NCI-H2029 (cell line): ENCODE data around the gene BCDIN3D.

Source experiments
- DNase-seq: peaks from one replicate; lab custom pipeline; 2025; lab: John Stamatoyannopoulos, UW

Gene BCDIN3D

GRCh38 chr12:49796606-49797448 lies 46.1 kb downstream of the BCDIN3D start:
- no peak for DNase-seq

- DNase-seq: no peak
Measured at GRCh38 chr12:49796155-49796554, 46.8 kb downstream of the BCDIN3D start.

- no peak for DNase-seq
Measured at GRCh38 chr12:49795654-49796105, 47.2 kb downstream of the BCDIN3D start.

GRCh38 chr12:49794811-49795653 lies 47.9 kb downstream of the BCDIN3D start:
- no peak for DNase-seq

GRCh38 chr12:49794021-49794420 lies 48.9 kb downstream of the BCDIN3D start:
- DNase-seq: no peak

GRCh38 chr12:49793620-49794019 lies 49.3 kb downstream of the BCDIN3D start:
- DNase-seq: no peak

- DNase-seq: no peak
Measured at GRCh38 chr12:49792976-49793580, 49.8 kb downstream of the BCDIN3D start.

GRCh38 chr12:49792181-49792970 lies 50.5 kb downstream of the BCDIN3D start:
- DNase-seq: no peak

- DNase-seq: no peak
Measured at GRCh38 chr12:49791700-49792099, 51.2 kb downstream of the BCDIN3D start.

GRCh38 chr12:49790741-49791555 lies 52.0 kb downstream of the BCDIN3D start:
- no peak for DNase-seq

- DNase-seq: no peak
Measured at GRCh38 chr12:49789992-49790391, 52.9 kb downstream of the BCDIN3D start.

- no peak for DNase-seq
Measured at GRCh38 chr12:49787672-49788071, 55.2 kb downstream of the BCDIN3D start.
